ENCODE measurements around the gene RIC8A. TPM values are rescaled to one million over a fixed set of nuclear protein-coding genes. Genes with fewer than 3 reads are reported as not detected.
"Not testable (repeated sequence)": the region's sequence is repeated elsewhere in the genome, so short reads cannot be mapped to it uniquely, and the experiment has no call there.

The RIC8A gene
- total and polyA plus RNA-seq, 9 donors, result 33.6 to 119 (median 83.8) TPM

- no peak overlapping the region for H3K27ac ChIP-seq
- no peaks in the 10 kb centered on the region for H3K9me3 ChIP-seq
- no peaks in the 10 kb centered on the region for H3K4me1 ChIP-seq (ENCODE audit: insufficient read depth)
- H3K4me3 ChIP-seq, result no peak overlapping the region
- WGBS, 3 donors, result 83 to 89% (median 85%) methylated on average over 11 of the region's 11 CpGs
- H3K36me3 ChIP-seq, result no peaks in the 10 kb centered on the region
- no peaks in the 10 kb centered on the region for H3K27me3 ChIP-seq
- TF ChIP-seq POLR2A (IDR thresholded peaks at IDR 0.05), result no peak
- no peak for TF ChIP-seq EP300 (IDR thresholded peaks at IDR 0.05)
- TF ChIP-seq, protein P1, sequence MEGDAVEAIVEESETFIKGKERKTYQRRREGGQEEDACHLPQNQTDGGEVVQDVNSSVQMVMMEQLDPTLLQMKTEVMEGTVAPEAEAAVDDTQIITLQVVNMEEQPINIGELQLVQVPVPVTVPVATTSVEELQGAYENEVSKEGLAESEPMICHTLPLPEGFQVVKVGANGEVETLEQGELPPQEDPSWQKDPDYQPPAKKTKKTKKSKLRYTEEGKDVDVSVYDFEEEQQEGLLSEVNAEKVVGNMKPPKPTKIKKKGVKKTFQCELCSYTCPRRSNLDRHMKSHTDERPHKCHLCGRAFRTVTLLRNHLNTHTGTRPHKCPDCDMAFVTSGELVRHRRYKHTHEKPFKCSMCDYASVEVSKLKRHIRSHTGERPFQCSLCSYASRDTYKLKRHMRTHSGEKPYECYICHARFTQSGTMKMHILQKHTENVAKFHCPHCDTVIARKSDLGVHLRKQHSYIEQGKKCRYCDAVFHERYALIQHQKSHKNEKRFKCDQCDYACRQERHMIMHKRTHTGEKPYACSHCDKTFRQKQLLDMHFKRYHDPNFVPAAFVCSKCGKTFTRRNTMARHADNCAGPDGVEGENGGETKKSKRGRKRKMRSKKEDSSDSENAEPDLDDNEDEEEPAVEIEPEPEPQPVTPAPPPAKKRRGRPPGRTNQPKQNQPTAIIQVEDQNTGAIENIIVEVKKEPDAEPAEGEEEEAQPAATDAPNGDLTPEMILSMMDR (IDR thresholded peaks at IDR 0.05), result no peak
- no peak for DNase-seq
- intact Hi-C loops (cut with DNase I), result no loop called here
Observed at GRCh38 chr11:216081-216974, 8.8 kb downstream of the RIC8A start.

GRCh38 chr11:217704-218103, 10.2 kb downstream of the RIC8A start:
- no peaks in the 10 kb centered on the region for H3K9me3 ChIP-seq
- no peak overlapping the region for H3K27ac ChIP-seq
- peak in 1 of 5 donors; percentile 5 for DNase-seq
- H3K27me3 ChIP-seq, result no peaks in the 10 kb centered on the region
- WGBS, 3 donors, result 91 to 93% (median 91%) methylated on average over 3 of the region's 3 CpGs
- TF ChIP-seq, protein P1 (IDR thresholded peaks at IDR 0.05), result no peak
- TF ChIP-seq EP300 (IDR thresholded peaks at IDR 0.05), result no peak
- no peak for TF ChIP-seq POLR2A (IDR thresholded peaks at IDR 0.05)
- intact Hi-C loops (cut with DNase I), result no loop called here
- no peak overlapping the region for H3K4me3 ChIP-seq
- H3K4me1 ChIP-seq (ENCODE audit: insufficient read depth), result no peaks in the 10 kb centered on the region
- H3K36me3 ChIP-seq, result no peaks in the 10 kb centered on the region

DNA sequence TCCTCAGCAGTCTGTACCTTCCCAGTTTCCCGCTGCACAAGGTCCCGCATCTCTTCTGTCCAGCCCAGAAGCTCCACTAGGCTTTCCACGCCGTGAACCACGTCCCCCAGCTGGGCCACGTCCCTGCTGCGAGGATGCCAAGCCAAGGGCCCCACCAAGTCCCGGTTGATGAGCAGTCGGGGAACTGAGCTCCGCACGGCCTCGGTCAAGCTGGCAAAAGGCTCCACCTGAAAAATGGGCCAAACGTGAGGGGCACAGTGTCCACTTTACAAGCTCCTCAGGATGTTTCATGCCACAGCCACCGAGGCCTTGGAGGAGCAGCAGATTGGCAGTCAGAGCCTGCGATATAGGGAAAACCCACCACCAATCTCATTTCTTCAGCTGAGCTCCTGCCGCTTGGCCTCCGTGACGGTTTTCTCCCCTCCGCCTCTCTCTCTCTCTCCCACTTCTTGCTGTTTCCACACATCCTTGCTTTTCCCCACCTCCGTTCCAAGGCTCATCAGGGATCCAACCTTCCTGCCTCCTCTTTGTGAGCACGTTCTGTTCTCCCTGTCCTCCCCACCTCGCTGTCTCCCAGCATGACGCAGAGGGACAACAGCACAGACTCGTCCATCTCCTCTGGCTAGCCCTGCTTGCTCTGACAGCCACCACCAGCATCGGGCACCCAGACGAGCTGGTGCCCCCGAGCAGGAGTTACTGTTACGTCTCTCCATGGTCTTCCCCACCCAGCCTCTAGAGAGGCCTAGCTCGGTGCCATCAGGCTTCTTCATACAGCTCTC, 11.5 kb downstream of the RIC8A start:
- Histone ChIP-seq H3K27ac (no peak overlapping the region), H3K27me3 (no peaks in the 10 kb centered on the region), H3K4me3 (no peak overlapping the region), H3K36me3 (no peaks in the 10 kb centered on the region), H3K9me3 (no peaks in the 10 kb centered on the region), H3K4me1 (ENCODE audit: insufficient read depth) (no peaks in the 10 kb centered on the region)
- TF ChIP-seq EP300 (IDR thresholded peaks at IDR 0.05), result no peak
- TF ChIP-seq POLR2A (IDR thresholded peaks at IDR 0.05), result no peak
- TF ChIP-seq, protein P1 (IDR thresholded peaks at IDR 0.05), result no peak
- DNase-seq, result peak in 1 of 5 donors; percentile 7
- intact Hi-C loops (cut with DNase I), result no loop called here
- whole genome bisulfite sequencing, 3 donors, result 86 to 89% (median 88%) methylated on average over 29 of the region's 29 CpGs

DNA sequence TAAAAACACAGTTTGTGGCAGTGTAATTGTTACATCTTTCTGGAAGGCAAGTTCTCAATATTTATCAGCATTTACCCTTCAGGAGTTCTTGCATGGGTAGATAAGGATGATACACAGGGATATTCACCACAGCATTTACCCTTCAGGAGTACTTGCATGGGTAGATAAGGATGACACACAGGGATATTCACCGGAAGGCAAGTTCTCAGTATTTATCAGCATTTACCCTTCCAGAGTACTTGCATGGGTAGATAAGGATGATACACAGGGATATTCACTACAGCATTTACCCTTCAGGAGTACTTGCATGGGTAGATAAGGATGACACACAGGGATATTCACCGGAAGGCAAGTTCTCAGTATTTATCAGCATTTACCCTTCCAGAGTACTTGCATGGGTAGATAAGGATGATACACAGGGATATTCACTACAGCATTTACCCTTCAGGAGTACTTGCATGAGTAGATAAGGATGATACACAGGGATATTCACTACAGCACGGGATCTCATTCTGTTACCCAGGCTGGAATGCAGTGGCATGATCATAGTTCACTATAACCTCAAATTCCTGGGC, 13.2 kb downstream of the RIC8A start:
- H3K27me3 ChIP-seq; H3K27ac ChIP-seq; H3K4me1 ChIP-seq (ENCODE audit: insufficient read depth); H3K4me3 ChIP-seq; intact Hi-C loops (cut with DNase I); DNase-seq; H3K36me3 ChIP-seq; H3K9me3 ChIP-seq: not testable (repeated sequence)
- 76 to 80% (median 77%) methylated on average over 3 of the region's 3 CpGs for WGBS, 3 donors

All from ovary (tissue), 9 donors.